ENCODE data around the gene MTCH2.
"Not testable (repeated sequence)": the region's sequence is repeated elsewhere in the genome, so short reads cannot be mapped to it uniquely, and the experiment has no call there.

MTCH2 gene

GRCh38 chr11:47642099-47642855 is at the start of gene MTCH2:
TSS of gene MTCH2 (minus strand) at chr11:47642559. CDS start at chr11:47642465, 94 bp downstream.
- peak; percentile 98 for DNase-seq

- DNase-seq: no peak
Measured at GRCh38 chr11:47691979-47692378, 49.6 kb upstream of the MTCH2 start.

GRCh38 chr11:47689480-47689879 is 47.1 kb upstream of the MTCH2 start:
- no peak for DNase-seq

- no peak for DNase-seq
Measured at GRCh38 chr11:47688991-47689390, 46.6 kb upstream of the MTCH2 start.

- no peak for DNase-seq
Measured at GRCh38 chr11:47688111-47688510, 45.8 kb upstream of the MTCH2 start.

DNA sequence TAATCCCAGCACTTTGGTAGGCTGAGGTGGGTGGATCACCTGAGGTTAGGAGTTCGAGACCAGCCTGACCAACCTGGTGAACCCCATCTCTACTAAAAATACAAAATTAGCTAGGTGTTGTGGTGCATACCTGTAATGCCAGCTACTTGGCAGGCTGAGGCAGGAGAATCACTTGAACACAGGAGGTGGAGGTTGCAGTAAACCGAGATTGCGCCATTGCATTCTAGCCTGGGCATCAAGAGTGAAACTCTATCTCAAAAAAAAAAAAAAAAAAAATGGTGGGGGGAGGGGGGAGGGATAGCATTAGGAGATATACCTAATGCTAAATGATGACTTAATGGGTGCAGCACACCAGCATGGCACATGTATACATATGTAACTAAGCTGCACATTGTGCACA is 44.3 kb upstream of the MTCH2 start:
- DNase-seq: not testable (repeated sequence)

DNA sequence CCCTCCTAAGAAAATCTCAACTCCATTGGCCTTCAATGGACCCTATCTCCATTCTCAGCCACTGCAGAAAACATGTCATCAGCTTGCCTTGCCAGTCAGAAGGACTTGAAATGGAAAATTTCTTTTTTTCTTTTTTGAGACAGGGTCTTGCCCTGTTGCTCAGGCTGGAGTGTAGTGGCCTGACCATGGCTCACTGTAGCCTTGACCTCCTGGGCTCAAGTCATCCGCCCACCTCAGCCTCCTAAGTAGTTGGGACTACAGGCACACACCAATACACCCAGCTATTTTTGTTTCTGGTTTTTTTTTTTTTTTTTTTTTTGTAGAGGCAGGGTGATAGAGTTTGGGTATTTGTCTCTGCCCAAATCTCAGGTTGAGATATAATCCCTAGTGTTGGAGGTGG is 43.8 kb upstream of the MTCH2 start:
- no peak for DNase-seq

GRCh38 chr11:47675851-47676250 is 33.5 kb upstream of the MTCH2 start:
- no peak for DNase-seq

DNA sequence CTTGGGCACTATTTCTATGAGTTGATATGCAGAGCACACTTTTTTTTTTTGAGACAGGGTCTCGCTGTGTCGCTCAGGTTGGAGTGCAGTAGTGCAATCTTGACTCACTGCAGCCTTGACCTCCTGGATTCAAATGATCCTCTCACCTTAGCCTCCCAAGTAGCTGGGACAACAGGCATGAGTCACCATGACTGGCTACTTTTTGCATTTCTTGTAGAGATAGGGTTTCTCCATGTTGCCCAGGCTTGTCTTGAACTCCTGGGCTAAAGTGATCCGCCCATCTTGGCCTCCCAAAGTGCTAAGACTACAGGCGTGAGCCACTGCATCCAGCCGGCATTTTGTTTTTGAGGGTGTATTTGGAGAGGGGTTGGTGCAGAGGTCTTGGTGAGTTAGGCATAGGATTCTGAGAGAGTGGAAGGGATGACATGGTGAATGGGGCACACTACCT is 29.9 kb upstream of the MTCH2 start:
- peak; percentile 26 for DNase-seq

- DNase-seq: no peak
Measured at GRCh38 chr11:47669856-47670255, 27.5 kb upstream of the MTCH2 start.

GRCh38 chr11:47668665-47669064 is 26.3 kb upstream of the MTCH2 start:
- no peak for DNase-seq

GRCh38 chr11:47667555-47667954 is 25.2 kb upstream of the MTCH2 start:
- no peak for DNase-seq

GRCh38 chr11:47667135-47667534 is 24.8 kb upstream of the MTCH2 start:
- no peak for DNase-seq

- peak; percentile 45 for DNase-seq
Measured at GRCh38 chr11:47664936-47665335, 22.6 kb upstream of the MTCH2 start.

- no peak for DNase-seq
Measured at GRCh38 chr11:47661245-47661644, 18.9 kb upstream of the MTCH2 start.

DNA sequence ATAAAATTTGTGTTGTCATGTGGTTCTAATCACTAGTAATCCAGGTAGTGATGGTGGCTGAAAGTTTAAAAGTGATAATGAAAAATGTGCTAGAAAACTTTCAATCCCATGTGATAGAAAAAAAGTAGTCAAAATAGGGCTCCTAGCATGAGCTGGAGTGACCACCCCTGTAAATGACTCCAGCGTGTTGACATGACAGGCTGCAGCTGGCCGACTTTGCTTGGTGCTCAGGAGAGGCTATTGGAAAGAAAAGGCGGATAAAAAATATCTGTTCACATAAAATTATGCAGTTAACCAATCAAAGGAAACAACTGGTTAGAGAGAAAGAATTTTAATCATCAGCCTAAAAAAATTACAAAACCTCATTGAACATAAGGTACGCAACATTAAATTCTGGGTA is 16.9 kb upstream of the MTCH2 start:
- DNase-seq: no peak

GRCh38 chr11:47656260-47656885 is 14.0 kb upstream of the MTCH2 start:
- no peak for DNase-seq

DNA sequence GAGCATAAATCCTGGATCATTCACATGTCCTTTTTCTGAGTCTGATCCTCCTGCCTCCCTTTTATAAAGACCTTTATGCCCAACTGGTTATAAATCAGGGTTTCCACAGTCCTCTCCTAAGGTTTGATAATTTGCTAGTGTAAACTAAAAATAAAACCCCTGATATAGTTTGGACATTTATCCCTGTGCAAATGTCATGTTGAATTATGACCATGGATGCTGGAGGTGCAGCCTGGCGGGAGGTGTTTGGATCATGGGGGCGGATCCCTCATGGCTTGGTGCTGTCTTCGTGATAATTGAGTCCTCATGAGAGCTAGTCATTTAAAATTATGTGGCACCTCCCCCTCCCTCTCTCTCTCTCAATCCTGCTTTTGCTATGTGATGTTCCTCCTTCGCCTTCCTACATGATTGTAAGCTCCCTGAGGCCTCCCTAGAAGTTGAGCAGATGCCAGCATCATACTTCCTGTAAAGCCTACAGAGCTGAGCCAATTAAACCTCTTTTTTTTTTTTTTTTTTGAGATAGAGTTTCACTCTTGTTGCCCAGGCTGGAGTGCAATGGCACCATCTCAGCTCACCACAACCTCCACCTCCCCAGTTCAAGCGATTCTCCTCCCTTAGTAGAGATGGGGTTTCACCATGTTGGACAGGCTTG is 9.6 kb upstream of the MTCH2 start:
- DNase-seq: no peak

DNA sequence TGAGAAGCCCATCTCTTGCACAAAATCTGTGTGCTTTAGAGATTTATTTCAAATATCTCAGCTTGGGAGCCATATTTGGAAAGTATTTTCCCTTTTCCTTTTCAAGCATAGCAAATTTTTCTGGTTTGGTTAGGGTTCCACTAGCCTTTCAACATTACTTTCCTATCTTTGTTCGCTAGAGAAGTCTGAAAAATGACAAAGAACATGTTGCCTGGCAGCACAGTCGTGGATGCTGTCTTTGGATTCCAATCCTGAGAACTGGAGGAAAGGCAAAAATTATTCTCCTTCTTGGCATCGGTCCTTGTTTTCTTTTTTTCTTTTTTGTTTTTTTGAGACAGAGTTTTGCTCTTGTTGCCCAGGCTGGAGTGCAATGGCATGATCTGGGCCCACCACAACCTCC is 6.9 kb upstream of the MTCH2 start:
- DNase-seq: no peak

GRCh38 chr11:47646019-47646418 is 3.7 kb upstream of the MTCH2 start:
- DNase-seq: no peak

DNA sequence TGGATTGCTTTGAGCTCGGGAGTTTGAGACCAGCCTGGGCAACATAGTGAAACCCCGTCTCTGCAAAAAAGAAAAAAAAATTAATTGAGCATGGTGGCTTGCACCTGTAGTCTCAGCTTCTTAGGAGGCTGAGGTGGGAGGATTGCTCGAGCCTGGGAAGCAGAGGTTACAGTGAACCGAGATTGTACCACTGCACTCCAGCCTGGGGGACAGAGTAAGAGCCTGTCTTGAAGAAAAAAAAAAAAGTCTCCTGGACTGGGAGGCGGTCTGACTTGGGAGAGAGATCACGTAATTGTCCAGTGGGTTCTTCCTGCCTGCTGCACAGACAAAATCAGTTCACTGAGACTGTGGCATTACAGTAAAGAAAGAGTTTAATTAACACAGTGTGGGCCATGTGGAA is 3.1 kb upstream of the MTCH2 start:
- no peak for DNase-seq

- no peak for DNase-seq
Measured at GRCh38 chr11:47641600-47642098, 710 bp downstream of the MTCH2 start.

DNA sequence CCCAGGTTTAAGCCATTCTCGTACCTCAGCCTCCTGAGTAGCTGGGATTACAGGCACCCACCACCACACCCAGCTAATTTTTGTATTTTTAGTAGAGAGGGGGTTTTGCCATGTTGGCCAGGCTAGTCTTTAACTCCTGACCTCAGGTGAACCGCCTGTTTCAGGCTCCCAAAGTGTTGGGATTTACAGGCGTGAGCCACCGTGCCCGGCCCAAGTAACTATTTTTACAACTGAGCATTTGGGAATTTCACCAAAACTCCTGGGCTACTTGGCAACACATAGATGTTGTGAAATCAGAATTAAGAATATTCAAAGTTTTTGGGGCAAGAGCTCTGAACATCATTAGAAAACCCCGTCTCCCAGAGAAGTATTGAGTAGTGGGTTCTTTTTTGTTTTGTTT is 1.9 kb downstream of the MTCH2 start:
- DNase-seq: not testable (repeated sequence)

GRCh38 chr11:47636331-47636730 is 6.0 kb downstream of the MTCH2 start:
- DNase-seq: not testable (repeated sequence)
